Subcutaneous adipose tissue (tissue), 4 donors: ENCODE data around the gene GCLC. TPM values are rescaled to one million over a fixed set of nuclear protein-coding genes. Genes with fewer than 3 reads are reported as not detected.

Experiments used
- total RNA-seq, 4 donors: library from RNA; depleted of rRNA; stranded (reverse); fragments of >200 nt; gene quantifications; one replicate each; pipeline ENCODE4 v1.1.0, GENCODE V29; 2016
- TF ChIP-seq, protein P1 (sequence below): fragments of 450-650 bp; IDR thresholded peaks from one replicate; pipeline ENCODE4 v1.5.1; 2016; ENCODE audit warnings: low read depth, mild to moderate bottlenecking, control low read depth, antibody characterized with exemption, moderate library complexity

Gene GCLC
- total RNA-seq, 4 donors from 2014 or later: 46.9 to 114 (median 56.8) TPM

- TF ChIP-seq, protein P1, sequence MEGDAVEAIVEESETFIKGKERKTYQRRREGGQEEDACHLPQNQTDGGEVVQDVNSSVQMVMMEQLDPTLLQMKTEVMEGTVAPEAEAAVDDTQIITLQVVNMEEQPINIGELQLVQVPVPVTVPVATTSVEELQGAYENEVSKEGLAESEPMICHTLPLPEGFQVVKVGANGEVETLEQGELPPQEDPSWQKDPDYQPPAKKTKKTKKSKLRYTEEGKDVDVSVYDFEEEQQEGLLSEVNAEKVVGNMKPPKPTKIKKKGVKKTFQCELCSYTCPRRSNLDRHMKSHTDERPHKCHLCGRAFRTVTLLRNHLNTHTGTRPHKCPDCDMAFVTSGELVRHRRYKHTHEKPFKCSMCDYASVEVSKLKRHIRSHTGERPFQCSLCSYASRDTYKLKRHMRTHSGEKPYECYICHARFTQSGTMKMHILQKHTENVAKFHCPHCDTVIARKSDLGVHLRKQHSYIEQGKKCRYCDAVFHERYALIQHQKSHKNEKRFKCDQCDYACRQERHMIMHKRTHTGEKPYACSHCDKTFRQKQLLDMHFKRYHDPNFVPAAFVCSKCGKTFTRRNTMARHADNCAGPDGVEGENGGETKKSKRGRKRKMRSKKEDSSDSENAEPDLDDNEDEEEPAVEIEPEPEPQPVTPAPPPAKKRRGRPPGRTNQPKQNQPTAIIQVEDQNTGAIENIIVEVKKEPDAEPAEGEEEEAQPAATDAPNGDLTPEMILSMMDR: no peak
Measured at GRCh38 chr6:53456809-53457208, 88.1 kb downstream of the GCLC start.

GRCh38 chr6:53455678-53456077 lies 89.2 kb downstream of the GCLC start:
- TF ChIP-seq, protein P1: no peak

- TF ChIP-seq, protein P1: no peak
Measured at GRCh38 chr6:53451165-53451564, 93.7 kb downstream of the GCLC start.

GRCh38 chr6:53447865-53448264 lies 97.0 kb downstream of the GCLC start:
- TF ChIP-seq, protein P1: no peak

Other genes starting within 250 kb of the GCLC start
- 100 to 1,000 TPM; 178 to 351 (median 263) TPM for gene ELOVL5, start 196.2 kb downstream of the GCLC start, total RNA-seq
- gene KLHL31, start 120.7 kb upstream of the GCLC start, total RNA-seq: 10 to 100 TPM in 2 of 4 donors, 1 to 10 TPM in 2; 8.3 to 46.5 (median 16.1) TPM
- 10 to 100 TPM; 10.5 to 28.3 (median 18.0) TPM for gene LRRC1, start 249.9 kb upstream of the GCLC start, total RNA-seq